Esophagus muscularis mucosa (tissue), 4 donors: Measurements from ENCODE around the gene AAK1. TPM values are rescaled to one million over a fixed set of nuclear protein-coding genes. Genes with fewer than 3 reads are reported as not detected.

Experiments used
- DNase-seq: peaks from one replicate; pipeline ENCODE4 v3.0.0-alpha.2; 2017; ENCODE audit errors: extremely low spot score
- H3K27ac ChIP-seq, 4 donors: fragments of 200-600 bp; sonication (generic); replicated peaks in 1 of 4; 1 replicate in 3 of 4; 2 replicates in 1 of 4; pipeline ENCODE4 v1.5.1; 2016 to 2019; ENCODE audit warnings: mild to moderate bottlenecking in 1 of 4
- H3K27me3 ChIP-seq, 4 donors: fragments of 200-600 bp; sonication (generic); one replicate each; pipeline versions ENCODE4 v1.5.1 to v1.6.0; 2016 to 2019
- H3K36me3 ChIP-seq, 4 donors: fragments of 200-600 bp; sonication (generic); one replicate each; pipeline ENCODE4 v1.5.1; 2016 to 2019
- H3K4me1 ChIP-seq, 4 donors: fragments of 200-600 bp; sonication (generic); one replicate each; pipeline ENCODE4 v1.5.1; 2016 to 2019
- H3K4me3 ChIP-seq, 4 donors: fragments of 200-600 bp; sonication (generic); 1 replicate in 2 of 4; 2 replicates in 2 of 4; pipeline ENCODE4 v1.5.1; 2016 to 2019; ENCODE audit warnings: mild to moderate bottlenecking in 4 of 4, moderate library complexity in 1 of 4
- H3K9me3 ChIP-seq, 4 donors: fragments of 200-600 bp; sonication (generic); 1 replicate in 3 of 4; 2 replicates in 1 of 4; pipeline ENCODE4 v1.5.1; 2016 to 2019
- CTCF ChIP-seq, 3 experiments: fragments of 200-600 bp in 2 of 3; fragments of 450-650 bp in 1 of 3; sonication (generic) in 2 of 3; IDR thresholded peaks; one replicate each; pipeline ENCODE4 v1.5.1; 2017 to 2019; ENCODE audit warnings: antibody characterized with exemption in 3 of 3, mild to moderate bottlenecking in 2 of 3, moderate library complexity in 1 of 3
- EP300 ChIP-seq: sonication (generic); formaldehyde crosslinking; IDR thresholded peaks from one replicate; pipeline ENCODE4 v1.6.1; 2017; ENCODE audit warnings: antibody characterized with exemption
- POLR2A ChIP-seq: fragments of 450-650 bp; IDR thresholded peaks from one replicate; pipeline ENCODE4 v1.6.1; 2017; ENCODE audit warnings: antibody characterized with exemption, moderate library complexity, mild to moderate bottlenecking, low read depth
- POLR2AphosphoS5 ChIP-seq, 2 donors: sonication (generic); formaldehyde crosslinking; IDR thresholded peaks; one replicate each; pipeline ENCODE4 v1.6.1; 2017; ENCODE audit warnings: antibody characterized with exemption in 2 of 2
- WGBS: methylation state at CpG from one replicate; pipeline ENCODE4 v1.1.5; 2018; 5-methylcytosine and 5-hydroxymethylcytosine counted together
- intact Hi-C: fragments of 100-400 bp; cut with DNase I; formaldehyde crosslinking; loops from one replicate; pipeline ENCODE4 v1.15.1; 2023
- total RNA-seq, 4 donors: library from RNA; depleted of rRNA; stranded (reverse); fragments of >200 nt; gene quantifications; one replicate each; pipeline versions ENCODE4 v1.1.0 to v1.2.1, GENCODE V29; 2016

Gene AAK1
- total RNA-seq, 4 donors from 2014 or later: 27.8 to 53.2 (median 41.9) TPM

GRCh38 chr2:69566669-69567068 lies 76.9 kb downstream of the AAK1 start:
- Histone ChIP-seq H3K27me3 (no peaks in the 10 kb centered on the region), H3K27ac (no peak overlapping the region), H3K9me3 (no peaks in the 10 kb centered on the region), H3K4me1 (peaks cover 13 to 40% (median 30%) of the 10 kb centered on the region in 4 donors), H3K36me3 (no peaks in the 10 kb centered on the region), H3K4me3 (no peak overlapping the region)
- 90% methylated on average over 4 of the region's 4 CpGs for WGBS
- no peak for DNase-seq
- intact Hi-C loops: no loop called here
- TF ChIP-seq POLR2AphosphoS5 (IDR thresholded peaks at IDR 0.05) (no peak), CTCF (IDR thresholded peaks at IDR 0.05) (no peak), POLR2A (no peak), EP300 (no peak)

GRCh38 chr2:69565431-69565839 lies 78.1 kb downstream of the AAK1 start:
- no peak for DNase-seq
- no peaks in the 10 kb centered on the region for H3K36me3 ChIP-seq
- intact Hi-C loops: no loop called here
- no peak overlapping the region for H3K4me3 ChIP-seq
- H3K27ac ChIP-seq: no peak overlapping the region
- H3K9me3 ChIP-seq: no peaks in the 10 kb centered on the region
- H3K27me3 ChIP-seq: no peaks in the 10 kb centered on the region
- 43% methylated on average over 3 of the region's 3 CpGs for WGBS
- peaks cover 7 to 35% (median 23%) of the 10 kb centered on the region in 4 donors for H3K4me1 ChIP-seq
- TF ChIP-seq POLR2A: no peak
- no peak for TF ChIP-seq POLR2AphosphoS5 (IDR thresholded peaks at IDR 0.05)
- TF ChIP-seq CTCF (IDR thresholded peaks at IDR 0.05): peak; percentile 35 to 78 (median 48)
- no peak for TF ChIP-seq EP300

- no peak for DNase-seq
Measured at GRCh38 chr2:69564604-69565003, 78.9 kb downstream of the AAK1 start.

GRCh38 chr2:69563021-69563420 lies 80.5 kb downstream of the AAK1 start:
- 84% methylated on average over 2 of the region's 2 CpGs for WGBS
- DNase-seq: no peak
- H3K27me3 ChIP-seq: no peaks in the 10 kb centered on the region
- peaks cover 13 to 35% (median 27%) of the 10 kb centered on the region in 4 donors for H3K4me1 ChIP-seq
- no peak for TF ChIP-seq POLR2AphosphoS5 (IDR thresholded peaks at IDR 0.05)
- TF ChIP-seq CTCF (IDR thresholded peaks at IDR 0.05): no peak
- TF ChIP-seq POLR2A: no peak
- TF ChIP-seq EP300: no peak
- no peak overlapping the region for H3K4me3 ChIP-seq
- no peak overlapping the region for H3K27ac ChIP-seq
- H3K36me3 ChIP-seq: no peaks in the 10 kb centered on the region
- intact Hi-C loops: loop anchor here (5.0 kb wide), 1 partner anchor 79 kb away; the partner anchor contains the start of gene AAK1
- no peaks in the 10 kb centered on the region for H3K9me3 ChIP-seq

More at GRCh38 chr2:69564604-69565003, 78.9 kb downstream of the AAK1 start:
- no peak overlapping the region for H3K4me3 ChIP-seq
- TF ChIP-seq EP300 (no peak), POLR2AphosphoS5 (IDR thresholded peaks at IDR 0.05) (no peak), POLR2A (no peak), CTCF (IDR thresholded peaks at IDR 0.05) (no peak)
- H3K4me1 ChIP-seq: peaks cover 12 to 33% (median 26%) of the 10 kb centered on the region in 4 donors
- H3K27me3 ChIP-seq: no peaks in the 10 kb centered on the region
- intact Hi-C loops: loop anchor here (5.0 kb wide), 1 partner anchor 78 kb away; the partner anchor contains the start of gene AAK1
- no peaks in the 10 kb centered on the region for H3K9me3 ChIP-seq
- no peak overlapping the region for H3K27ac ChIP-seq
- no peaks in the 10 kb centered on the region for H3K36me3 ChIP-seq
- WGBS: 78% methylated on average over 3 of the region's 3 CpGs

GRCh38 chr2:69561101-69561500 lies 82.4 kb downstream of the AAK1 start:
- no peak overlapping the region for H3K27ac ChIP-seq
- no peak overlapping the region for H3K4me3 ChIP-seq
- no peaks in the 10 kb centered on the region for H3K9me3 ChIP-seq
- 72% methylated on average over 3 of the region's 3 CpGs for WGBS
- TF ChIP-seq EP300: no peak
- no peak for TF ChIP-seq POLR2A
- no peak for TF ChIP-seq CTCF (IDR thresholded peaks at IDR 0.05)
- TF ChIP-seq POLR2AphosphoS5 (IDR thresholded peaks at IDR 0.05): no peak
- intact Hi-C loops: loop anchor here (5.0 kb wide), 1 partner anchor 81 kb away; the partner anchor contains the start of gene AAK1
- H3K36me3 ChIP-seq: peaks cover 0 to 6% (median 3%) of the 10 kb centered on the region in 4 donors
- H3K4me1 ChIP-seq: peaks cover 13 to 35% (median 19%) of the 10 kb centered on the region in 4 donors
- H3K27me3 ChIP-seq: no peaks in the 10 kb centered on the region
- DNase-seq: no peak
